Suprapubic skin (tissue), 4 donors: Measurements from ENCODE around the gene MT1X. TPM values are rescaled to one million over a fixed set of nuclear protein-coding genes. Genes with fewer than 3 reads are reported as not detected.
A peak's percentile ranks its signal among the peaks of the same experiment; 100 is the strongest.
"Not testable (repeated sequence)": the region's sequence is repeated elsewhere in the genome, so short reads cannot be mapped to it uniquely, and the experiment has no call there.

Source experiments
- DNase-seq, 2 donors: peaks; one replicate each; pipeline ENCODE4 v3.0.0-alpha.2; 2019; ENCODE audit warnings: low spot score in 2 of 2
- H3K27ac ChIP-seq: fragments of 200-600 bp; sonication (generic); one replicate; pipeline ENCODE4 v1.5.1; 2019
- H3K27me3 ChIP-seq: fragments of 200-600 bp; sonication (generic); one replicate; pipeline ENCODE4 v1.5.1; 2019
- H3K36me3 ChIP-seq: fragments of 200-600 bp; sonication (generic); one replicate; pipeline ENCODE4 v1.5.1; 2019
- H3K4me1 ChIP-seq: fragments of 200-600 bp; sonication (generic); one replicate; pipeline ENCODE4 v1.5.1; 2019
- H3K4me3 ChIP-seq: fragments of 200-600 bp; sonication (generic); one replicate; pipeline ENCODE4 v1.5.1; 2019; ENCODE audit warnings: mild to moderate bottlenecking
- H3K9me3 ChIP-seq: fragments of 200-600 bp; sonication (generic); one replicate; pipeline ENCODE4 v1.5.1; 2019
- CTCF ChIP-seq, 2 donors: fragments of 200-600 bp in 1 of 2; fragments of 450-650 bp in 1 of 2; sonication (generic) in 1 of 2; IDR thresholded peaks; one replicate each; pipeline ENCODE4 v1.5.1; 2016 to 2019; ENCODE audit warnings: antibody characterized with exemption in 2 of 2, mild to moderate bottlenecking in 1 of 2, moderate library complexity in 1 of 2
- EP300 ChIP-seq: sonication (generic); formaldehyde crosslinking; IDR thresholded peaks from one replicate; pipeline ENCODE4 v1.6.1; 2017; ENCODE audit warnings: antibody characterized with exemption
- POLR2A ChIP-seq, 2 donors: fragments of 450-650 bp; IDR thresholded peaks; one replicate each; pipeline ENCODE4 v1.6.1; 2017; ENCODE audit warnings: antibody characterized with exemption in 2 of 2, mild to moderate bottlenecking in 2 of 2, moderate library complexity in 2 of 2
- POLR2AphosphoS5 ChIP-seq, 3 donors: sonication (generic); formaldehyde crosslinking; IDR thresholded peaks; one replicate each; pipeline ENCODE4 v1.6.1; 2017; ENCODE audit warnings: antibody characterized with exemption in 3 of 3
- WGBS: methylation state at CpG from one replicate; pipeline ENCODE4 v1.1.5; 2018; 5-methylcytosine and 5-hydroxymethylcytosine counted together
- total RNA-seq, 4 donors: library from RNA; depleted of rRNA; stranded (reverse); fragments of >200 nt; gene quantifications; one replicate each; pipeline ENCODE4 v1.1.0, GENCODE V29; 2016

Gene MT1X
- total RNA-seq, 4 donors from 2014 or later: 2,588 to 6,426 (median 4,304) TPM

- H3K36me3 ChIP-seq: no peaks in the 10 kb centered on the region
- peaks cover 34% of the 10 kb centered on the region for H3K4me1 ChIP-seq
- no peak for DNase-seq
- TF ChIP-seq CTCF (IDR thresholded peaks at IDR 0.05) (no peak), POLR2A (IDR thresholded peaks at IDR 0.05) (no peak), EP300 (no peak), POLR2AphosphoS5 (IDR thresholded peaks at IDR 0.05) (no peak)
- H3K27ac ChIP-seq: no peak overlapping the region
- H3K9me3 ChIP-seq: no peaks in the 10 kb centered on the region
- peaks cover 40% of the 10 kb centered on the region for H3K27me3 ChIP-seq
- H3K4me3 ChIP-seq: no peak overlapping the region
- 79% methylated on average over 11 of the region's 11 CpGs for WGBS
Measured at GRCh38 chr16:56672761-56673536, 9.3 kb upstream of the MT1X start.

- peaks cover 33% of the 10 kb centered on the region for H3K27me3 ChIP-seq
- H3K4me3 ChIP-seq: no peak overlapping the region
- WGBS: 30% methylated on average over 12 of the region's 12 CpGs
- no peaks in the 10 kb centered on the region for H3K36me3 ChIP-seq
- DNase-seq: peak in 1 of 2 donors; percentile 56
- H3K27ac ChIP-seq: no peak overlapping the region
- H3K4me1 ChIP-seq: peaks cover 27% of the 10 kb centered on the region
- H3K9me3 ChIP-seq: no peaks in the 10 kb centered on the region
- TF ChIP-seq CTCF (IDR thresholded peaks at IDR 0.05) (peak; percentile 49 to 62), POLR2A (IDR thresholded peaks at IDR 0.05) (no peak), POLR2AphosphoS5 (IDR thresholded peaks at IDR 0.05) (no peak), EP300 (no peak)
Measured at GRCh38 chr16:56673921-56674320, 8.3 kb upstream of the MT1X start.

GRCh38 chr16:56674570-56674969 is 7.7 kb upstream of the MT1X start:
- 69% methylated on average over 6 of the region's 6 CpGs for WGBS
- not testable (repeated sequence) for DNase-seq

GRCh38 chr16:56675685-56676210 is 6.5 kb upstream of the MT1X start:
- Histone ChIP-seq H3K36me3 (no peaks in the 10 kb centered on the region), H3K4me3 (peak overlapping the region; percentile 9), H3K9me3 (no peaks in the 10 kb centered on the region), H3K27me3 (peaks cover 15% of the 10 kb centered on the region), H3K27ac (no peak overlapping the region), H3K4me1 (peaks cover 13% of the 10 kb centered on the region)
- DNase-seq: no peak
- 38% methylated on average over 31 of the region's 32 CpGs for WGBS
- TF ChIP-seq POLR2A (IDR thresholded peaks at IDR 0.05): no peak
- TF ChIP-seq EP300: no peak
- TF ChIP-seq CTCF (IDR thresholded peaks at IDR 0.05): no peak
- TF ChIP-seq POLR2AphosphoS5 (IDR thresholded peaks at IDR 0.05): no peak

More at GRCh38 chr16:56674570-56674969, 7.7 kb upstream of the MT1X start:
- Histone ChIP-seq H3K4me1 (peaks cover 21% of the 10 kb centered on the region), H3K27me3 (peaks cover 26% of the 10 kb centered on the region)
- not testable (repeated sequence) for H3K9me3 ChIP-seq, H3K36me3 ChIP-seq, H3K4me3 ChIP-seq, H3K27ac ChIP-seq

- H3K4me1 ChIP-seq: peaks cover 25% of the 10 kb centered on the region
- H3K27ac ChIP-seq: no peak overlapping the region
- no peaks in the 10 kb centered on the region for H3K9me3 ChIP-seq
- H3K27me3 ChIP-seq: peaks cover 8% of the 10 kb centered on the region
- no peak overlapping the region for H3K4me3 ChIP-seq
- DNase-seq: no peak
- H3K36me3 ChIP-seq: no peaks in the 10 kb centered on the region
- 75% methylated on average over 3 of the region's 3 CpGs for WGBS
- TF ChIP-seq CTCF (IDR thresholded peaks at IDR 0.05) (no peak), EP300 (no peak), POLR2AphosphoS5 (IDR thresholded peaks at IDR 0.05) (no peak), POLR2A (IDR thresholded peaks at IDR 0.05) (no peak)
Measured at GRCh38 chr16:56677474-56677873, 4.8 kb upstream of the MT1X start.
